HG02759 (cell line): Measurements from ENCODE around the gene CD7.
A peak's percentile ranks its signal among the peaks of the same experiment; 100 is the strongest.

Experiments used
- ATAC-seq: cut with Tn5 transposase; IDR thresholded peaks from one replicate; pipeline ENCODE4 v1.9.1; 2021; ENCODE audit warnings: mild to moderate bottlenecking, moderate library complexity; ENCODE audit not compliant: unreplicated experiment

CD7 gene

GRCh38 chr17:82329683-82330321 lies 12.4 kb upstream of the CD7 start:
- ATAC-seq: no peak

GRCh38 chr17:82328994-82329507 lies 11.6 kb upstream of the CD7 start:
- no peak for ATAC-seq

GRCh38 chr17:82328141-82328993 lies 11.0 kb upstream of the CD7 start:
- no peak for ATAC-seq

GRCh38 chr17:82327757-82328140 lies 10.3 kb upstream of the CD7 start:
- no peak for ATAC-seq

- no peak for ATAC-seq
Observed at GRCh38 chr17:82327289-82327688, 9.9 kb upstream of the CD7 start.

GRCh38 chr17:82325286-82326180 lies 8.1 kb upstream of the CD7 start:
- ATAC-seq: no peak

GRCh38 chr17:82324566-82325285 lies 7.3 kb upstream of the CD7 start:
- no peak for ATAC-seq

- no peak for ATAC-seq
Observed at GRCh38 chr17:82323514-82324234, 6.3 kb upstream of the CD7 start.

- ATAC-seq: no peak
Observed at GRCh38 chr17:82322526-82323453, 5.4 kb upstream of the CD7 start.

GRCh38 chr17:82321947-82322466 lies 4.6 kb upstream of the CD7 start:
- no peak for ATAC-seq

GRCh38 chr17:82320956-82321927 lies 3.8 kb upstream of the CD7 start:
- ATAC-seq: peak; percentile 48

GRCh38 chr17:82320140-82320840 lies 2.9 kb upstream of the CD7 start:
- no peak for ATAC-seq

GRCh38 chr17:82319619-82320062 lies 2.2 kb upstream of the CD7 start:
- no peak for ATAC-seq

GRCh38 chr17:82318772-82319606 lies 1.6 kb upstream of the CD7 start:
- no peak for ATAC-seq

- no peak for ATAC-seq
Observed at GRCh38 chr17:82318169-82318498, 726 bp upstream of the CD7 start.
